HG03108 (cell line): ENCODE measurements around the gene STAU1.
"Not testable (repeated sequence)": the region's sequence is repeated elsewhere in the genome, so short reads cannot be mapped to it uniquely, and the experiment has no call there.

Experiments used
- ATAC-seq: cut with Tn5 transposase; IDR thresholded peaks from one replicate; pipeline ENCODE4 v1.9.1; 2021; ENCODE audit warnings: moderate library complexity; ENCODE audit not compliant: unreplicated experiment

The STAU1 gene

GRCh38 chr20:49207076-49207475 is 18.9 kb upstream of the STAU1 start:
- ATAC-seq = no peak

- no peak for ATAC-seq
Measured at GRCh38 chr20:49203746-49204145, 15.6 kb upstream of the STAU1 start.

- no peak for ATAC-seq
Measured at GRCh38 chr20:49203011-49203410, 14.9 kb upstream of the STAU1 start.

- ATAC-seq = no peak
Measured at GRCh38 chr20:49199729-49200293, 11.7 kb upstream of the STAU1 start.

DNA sequence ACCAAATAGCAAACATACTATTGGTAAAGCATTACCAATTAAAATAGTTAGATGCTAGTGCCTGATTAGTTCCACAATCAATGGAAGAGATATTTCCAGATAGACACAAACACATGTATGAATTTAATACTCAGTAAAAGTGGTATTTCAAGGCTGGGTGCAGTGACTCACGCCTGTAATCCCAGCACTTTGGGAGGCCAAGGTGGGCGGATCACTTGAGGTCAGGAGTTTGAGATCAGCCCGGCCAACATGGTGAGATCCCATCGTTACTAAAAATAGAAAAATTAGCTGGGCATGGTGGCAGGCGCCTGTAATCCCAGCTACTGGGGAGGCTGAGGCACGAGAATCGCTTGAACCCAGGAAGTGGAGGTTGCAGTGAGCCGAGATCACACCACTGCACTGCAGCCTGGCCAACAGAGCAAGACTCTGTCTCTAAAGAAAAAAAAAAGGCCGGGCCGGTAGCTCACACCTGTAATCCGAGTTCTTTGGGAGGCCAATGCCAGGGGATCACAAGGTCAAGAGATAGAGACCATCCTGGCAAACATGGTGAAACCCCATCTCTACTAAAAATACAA is 4.9 kb upstream of the STAU1 start:
- ATAC-seq = not testable (repeated sequence)

GRCh38 chr20:49187330-49187850 is 744 bp downstream of the STAU1 start:
- ATAC-seq = no peak

GRCh38 chr20:49186535-49187329 is 1.4 kb downstream of the STAU1 start:
- ATAC-seq = no peak

GRCh38 chr20:49185071-49185761 is 2.9 kb downstream of the STAU1 start:
- ATAC-seq = no peak

DNA sequence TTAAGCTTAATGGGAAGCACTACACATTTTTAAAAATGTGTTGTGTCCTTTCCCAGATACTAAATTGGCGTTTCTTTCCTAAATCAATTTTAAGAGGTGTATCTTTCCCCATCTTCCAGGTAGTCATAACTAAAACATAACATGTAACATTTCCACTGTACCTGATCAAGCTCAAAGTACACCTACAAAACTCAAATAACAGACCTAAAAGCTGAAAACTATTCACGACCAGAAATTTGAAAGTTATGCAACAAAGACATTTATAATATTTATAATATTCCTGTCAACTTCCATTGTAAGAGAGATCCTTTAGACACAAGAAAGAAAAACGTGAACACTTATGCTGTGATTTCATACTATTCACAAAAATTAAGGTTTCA is 3.5 kb downstream of the STAU1 start:
- ATAC-seq = no peak

- ATAC-seq = not testable (repeated sequence)
Measured at GRCh38 chr20:49184084-49184501, 4.0 kb downstream of the STAU1 start.

DNA sequence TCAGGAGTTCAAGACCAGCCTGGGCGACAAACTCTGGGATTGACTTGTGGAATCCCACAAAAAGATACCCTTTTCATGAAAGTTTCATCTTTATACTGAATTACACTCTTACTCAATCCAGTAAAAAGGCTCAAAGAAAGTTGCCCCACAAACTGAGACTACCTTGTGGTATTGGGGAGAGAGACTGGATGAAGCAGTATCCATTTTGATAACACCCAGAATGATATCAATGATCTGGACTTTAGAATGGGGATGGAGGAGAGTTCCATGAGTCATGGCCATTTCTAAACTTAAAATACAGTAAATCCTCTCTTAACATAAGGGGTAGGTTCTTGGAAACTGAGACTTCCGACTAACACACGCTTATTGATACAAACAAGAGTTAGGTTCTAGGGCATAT is 4.7 kb downstream of the STAU1 start:
- ATAC-seq = no peak

GRCh38 chr20:49181265-49181877 is 6.8 kb downstream of the STAU1 start:
- ATAC-seq = no peak

DNA sequence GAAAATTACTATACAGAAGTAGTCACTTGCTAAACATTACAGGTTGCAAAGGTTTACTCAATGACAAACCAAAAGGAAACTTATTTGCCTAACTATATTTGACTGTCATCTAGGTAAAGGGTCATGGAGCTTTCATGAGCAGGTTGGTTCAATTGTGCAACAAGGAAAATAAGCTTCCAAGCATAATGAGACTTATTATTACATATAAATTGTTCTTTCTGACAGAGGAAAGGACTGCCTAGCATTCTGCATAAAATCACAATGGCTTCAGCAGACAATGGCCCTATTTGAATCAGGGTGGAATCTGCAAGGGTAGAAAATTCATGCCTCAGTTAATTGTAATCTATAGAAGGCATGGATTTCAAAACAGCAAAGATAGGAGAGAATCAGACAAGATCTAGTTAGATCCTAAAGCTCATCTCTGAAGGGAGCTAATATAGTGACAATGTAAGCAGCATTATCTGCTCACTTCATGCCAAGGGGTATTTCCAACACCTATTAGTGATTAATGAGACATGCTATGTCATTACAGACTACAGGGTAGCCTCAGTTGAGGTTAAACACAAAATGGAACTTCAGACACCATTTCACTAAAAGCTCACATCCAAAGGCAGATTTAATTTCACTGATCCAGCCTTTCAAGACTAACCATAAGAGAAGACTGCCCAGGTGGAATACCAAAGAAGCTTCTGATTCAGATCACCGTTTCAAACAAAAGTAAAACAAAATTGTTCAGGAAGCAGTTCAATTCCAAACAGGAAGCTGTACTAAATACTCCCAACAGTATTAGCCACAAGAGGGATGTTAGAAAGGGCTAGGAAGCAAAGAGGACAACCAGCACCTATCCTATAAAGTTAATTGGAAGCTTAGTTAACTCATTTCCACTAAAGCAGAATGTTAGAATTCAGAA is 8.5 kb downstream of the STAU1 start:
- ATAC-seq = no peak

DNA sequence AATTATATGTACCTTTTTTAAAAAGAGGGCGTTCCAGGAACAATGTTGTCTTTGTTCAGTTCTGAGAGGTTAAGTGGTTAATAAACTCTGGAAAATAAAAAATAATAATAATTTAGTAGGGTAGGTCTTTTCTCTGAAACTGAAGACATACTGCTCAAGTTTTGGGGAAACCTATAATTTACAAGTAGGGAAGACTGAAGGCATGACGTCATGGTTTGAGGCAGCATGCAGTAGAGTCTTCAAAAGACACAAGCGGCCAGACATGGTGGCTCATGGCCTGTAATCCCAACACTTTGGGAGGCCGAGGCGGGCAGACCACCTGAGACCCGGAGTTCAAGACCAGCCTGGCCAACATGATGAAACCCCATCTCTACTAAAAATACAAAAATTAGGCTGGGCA is 14.0 kb downstream of the STAU1 start:
- no peak for ATAC-seq

GRCh38 chr20:49172413-49172812 is 15.7 kb downstream of the STAU1 start:
- ATAC-seq = no peak

- ATAC-seq = no peak
Measured at GRCh38 chr20:49171909-49172308, 16.2 kb downstream of the STAU1 start.

- no peak for ATAC-seq
Measured at GRCh38 chr20:49170714-49171113, 17.4 kb downstream of the STAU1 start.

GRCh38 chr20:49169547-49169946 is 18.6 kb downstream of the STAU1 start:
- ATAC-seq = no peak

- not testable (repeated sequence) for ATAC-seq
Measured at GRCh38 chr20:49168864-49169263, 19.3 kb downstream of the STAU1 start.
